ENCODE results near the gene HDAC5.
"Not testable (repeated sequence)": the region's sequence is repeated elsewhere in the genome, so short reads cannot be mapped to it uniquely, and the experiment has no call there.

The HDAC5 gene

GRCh38 chr17:44146375-44147346, 23.2 kb upstream of the HDAC5 start:
- Mint-ChIP-seq H3K36me3 (ENCODE audit: insufficient read depth) (peaks cover 2% of the 10 kb centered on the region), H3K4me1 (ENCODE audit: low read depth in 2 of 2) (peaks cover 4 to 5% of the 10 kb centered on the region in 2 donors), H3K27me3 (no peaks in the 10 kb centered on the region), H3K9me3 (no peaks in the 10 kb centered on the region), H3K27ac (no peak overlapping the region), H3K4me3 (no peak overlapping the region)
- DNase-seq (no peak), ATAC-seq (replicated peaks) (no peak)

- DNase-seq (no peak), ATAC-seq (replicated peaks) (no peak)
- H3K4me3 Mint-ChIP-seq: no peak overlapping the region
- H3K4me1 Mint-ChIP-seq (ENCODE audit: low read depth in 2 of 2): peaks cover 9% of the 10 kb centered on the region in 2 donors
- H3K27ac Mint-ChIP-seq: no peak overlapping the region
- no peaks in the 10 kb centered on the region for H3K27me3 Mint-ChIP-seq
- H3K36me3 Mint-ChIP-seq (ENCODE audit: insufficient read depth): peaks cover 12% of the 10 kb centered on the region
- H3K9me3 Mint-ChIP-seq: no peaks in the 10 kb centered on the region
Observed at GRCh38 chr17:44144966-44145739, 21.7 kb upstream of the HDAC5 start.

DNA sequence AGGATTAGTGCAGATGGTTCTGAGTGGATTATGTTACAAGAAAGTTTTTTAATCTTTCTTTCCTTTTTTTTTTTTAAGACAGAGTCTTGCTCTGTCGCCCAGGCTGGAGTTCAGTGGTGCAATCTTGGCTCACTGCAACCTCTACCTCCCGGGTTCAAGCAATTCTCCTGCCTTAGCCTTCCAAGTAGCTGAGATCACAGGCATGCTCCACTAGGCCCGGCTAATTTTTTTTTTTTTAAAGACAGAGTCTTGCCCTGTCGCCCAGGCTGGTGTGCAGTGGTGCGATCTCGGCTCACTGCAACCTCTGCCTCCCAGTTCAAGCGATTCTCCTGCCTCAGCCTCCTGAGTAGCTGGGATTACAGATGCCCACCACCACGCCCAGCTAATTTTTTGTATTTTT, 20.5 kb upstream of the HDAC5 start:
- peaks cover 12% of the 10 kb centered on the region for H3K36me3 Mint-ChIP-seq (ENCODE audit: insufficient read depth)
- not testable (repeated sequence) for H3K4me1 Mint-ChIP-seq (ENCODE audit: low read depth in 2 of 2); H3K27ac Mint-ChIP-seq; DNase-seq; H3K27me3 Mint-ChIP-seq; H3K9me3 Mint-ChIP-seq; ATAC-seq (replicated peaks)
- peak overlapping the region in 1 of 2 donors; percentile 29 for H3K4me3 Mint-ChIP-seq

GRCh38 chr17:44137891-44138709, 14.7 kb upstream of the HDAC5 start:
- Mint-ChIP-seq H3K27me3 (peaks cover 17 to 22% of the 10 kb centered on the region in 2 donors), H3K4me1 (ENCODE audit: low read depth in 2 of 2) (peaks cover 6 to 11% of the 10 kb centered on the region in 2 donors), H3K27ac (no peak overlapping the region), H3K9me3 (no peaks in the 10 kb centered on the region), H3K36me3 (ENCODE audit: insufficient read depth) (peaks cover 12% of the 10 kb centered on the region), H3K4me3 (no peak overlapping the region)
- peak; percentile 12 for ATAC-seq (replicated peaks)
- DNase-seq: no peak

GRCh38 chr17:44134752-44135568, 11.5 kb upstream of the HDAC5 start:
- Mint-ChIP-seq H3K4me3 (no peak overlapping the region), H3K27me3 (peaks cover 17 to 22% of the 10 kb centered on the region in 2 donors), H3K36me3 (ENCODE audit: insufficient read depth) (no peaks in the 10 kb centered on the region), H3K4me1 (ENCODE audit: low read depth in 2 of 2) (peaks cover 0 to 2% of the 10 kb centered on the region in 2 donors), H3K9me3 (no peaks in the 10 kb centered on the region), H3K27ac (no peak overlapping the region)
- DNase-seq: no peak
- ATAC-seq (replicated peaks): no peak

- Mint-ChIP-seq H3K36me3 (ENCODE audit: insufficient read depth) (no peaks in the 10 kb centered on the region), H3K4me1 (ENCODE audit: low read depth in 2 of 2) (peaks cover 0 to 2% of the 10 kb centered on the region in 2 donors), H3K27ac (no peak overlapping the region), H3K27me3 (peaks cover 17 to 20% of the 10 kb centered on the region in 2 donors), H3K4me3 (no peak overlapping the region), H3K9me3 (no peaks in the 10 kb centered on the region)
- ATAC-seq (replicated peaks): no peak
- no peak for DNase-seq
Observed at GRCh38 chr17:44133918-44134476, 10.6 kb upstream of the HDAC5 start.

DNA sequence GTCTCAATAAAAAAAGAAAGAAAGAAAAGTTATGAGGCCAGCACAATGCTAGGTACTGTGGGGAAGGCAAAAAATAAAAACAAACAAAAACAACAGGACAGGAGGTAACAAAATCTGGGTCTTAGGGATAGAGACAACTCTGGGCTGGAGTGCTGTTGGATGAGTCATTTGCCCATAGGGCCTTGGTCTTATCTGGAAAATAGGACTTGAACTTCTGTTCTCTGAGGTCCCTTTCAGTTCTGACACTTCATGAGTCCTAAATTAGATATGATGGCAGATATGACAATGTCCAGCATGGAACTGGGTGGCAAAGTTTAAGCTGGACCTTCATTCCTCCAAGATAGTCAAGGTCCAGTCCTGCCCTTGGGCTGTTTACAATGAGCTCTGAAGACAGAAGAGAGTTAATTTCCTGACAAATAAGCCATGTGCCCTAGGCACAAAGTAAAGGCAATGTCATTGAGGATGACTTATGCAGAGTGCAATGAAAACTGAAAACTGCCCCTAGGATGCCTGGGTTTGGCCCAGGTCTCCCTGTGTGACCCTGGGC, 8.9 kb upstream of the HDAC5 start:
- Mint-ChIP-seq H3K36me3 (ENCODE audit: insufficient read depth) (no peaks in the 10 kb centered on the region), H3K27me3 (peaks cover 6 to 12% of the 10 kb centered on the region in 2 donors), H3K4me3 (no peak overlapping the region), H3K27ac (peak overlapping the region in 1 of 2 donors; percentile 27), H3K4me1 (ENCODE audit: low read depth in 2 of 2) (no peaks in the 10 kb centered on the region), H3K9me3 (no peaks in the 10 kb centered on the region)
- DNase-seq (no peak), ATAC-seq (replicated peaks) (no peak)

DNA sequence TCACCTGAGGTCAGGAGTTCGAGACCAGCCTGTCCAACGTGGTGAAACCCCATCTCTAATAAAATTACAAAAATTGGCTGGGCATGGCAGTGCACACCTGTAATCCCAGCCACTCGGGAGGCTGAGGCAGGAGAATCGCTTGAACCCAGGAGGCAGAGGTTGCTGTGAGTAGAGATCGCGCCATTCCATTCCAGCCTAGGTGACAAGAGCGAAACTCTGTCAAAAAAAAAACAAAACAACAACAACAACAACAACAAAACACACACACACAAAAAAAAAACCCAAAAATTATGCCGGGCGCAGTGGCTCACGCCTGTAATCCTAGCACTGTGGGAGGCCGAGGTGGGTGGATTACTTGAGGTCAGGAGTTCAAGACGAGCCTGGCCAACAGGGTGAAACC, 7.9 kb upstream of the HDAC5 start:
- not testable (repeated sequence) for H3K36me3 Mint-ChIP-seq (ENCODE audit: insufficient read depth); DNase-seq; H3K4me3 Mint-ChIP-seq; H3K9me3 Mint-ChIP-seq; H3K4me1 Mint-ChIP-seq (ENCODE audit: low read depth in 2 of 2); H3K27ac Mint-ChIP-seq; ATAC-seq (replicated peaks); H3K27me3 Mint-ChIP-seq

- ATAC-seq (replicated peaks) (no peak), DNase-seq (no peak)
- Mint-ChIP-seq H3K27me3 (peaks cover 6 to 9% of the 10 kb centered on the region in 2 donors), H3K27ac (no peak overlapping the region), H3K36me3 (ENCODE audit: insufficient read depth) (no peaks in the 10 kb centered on the region), H3K9me3 (no peaks in the 10 kb centered on the region), H3K4me3 (no peak overlapping the region), H3K4me1 (ENCODE audit: low read depth in 2 of 2) (no peaks in the 10 kb centered on the region)
Observed at GRCh38 chr17:44130693-44131349, 7.4 kb upstream of the HDAC5 start.

DNA sequence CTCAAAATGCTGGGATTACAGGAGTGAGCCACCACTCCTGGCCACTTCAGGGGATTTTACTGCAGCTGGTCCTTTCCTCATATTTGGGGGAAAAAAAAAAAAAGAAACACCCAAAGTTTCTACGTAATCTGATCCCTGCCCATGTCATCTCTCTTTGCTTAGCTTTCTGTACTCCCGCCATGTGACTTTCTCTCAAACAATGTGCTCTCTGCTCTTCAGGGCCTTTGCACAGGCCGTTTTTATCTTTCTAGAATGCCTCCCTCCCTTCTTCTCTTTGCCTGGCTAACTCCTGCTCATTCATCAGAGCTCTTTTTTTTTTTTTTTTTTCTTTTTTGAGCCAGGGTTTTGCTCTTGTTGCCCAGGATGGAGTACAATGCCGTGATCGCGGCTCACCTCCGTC, 4.9 kb upstream of the HDAC5 start:
- Mint-ChIP-seq H3K27me3 (peaks cover 6 to 9% of the 10 kb centered on the region in 2 donors), H3K4me3 (no peak overlapping the region), H3K27ac (no peak overlapping the region), H3K9me3 (no peaks in the 10 kb centered on the region), H3K4me1 (ENCODE audit: low read depth in 2 of 2) (peaks cover 2 to 10% of the 10 kb centered on the region in 2 donors), H3K36me3 (ENCODE audit: insufficient read depth) (peaks cover 6% of the 10 kb centered on the region)
- DNase-seq (no peak), ATAC-seq (replicated peaks) (no peak)

DNA sequence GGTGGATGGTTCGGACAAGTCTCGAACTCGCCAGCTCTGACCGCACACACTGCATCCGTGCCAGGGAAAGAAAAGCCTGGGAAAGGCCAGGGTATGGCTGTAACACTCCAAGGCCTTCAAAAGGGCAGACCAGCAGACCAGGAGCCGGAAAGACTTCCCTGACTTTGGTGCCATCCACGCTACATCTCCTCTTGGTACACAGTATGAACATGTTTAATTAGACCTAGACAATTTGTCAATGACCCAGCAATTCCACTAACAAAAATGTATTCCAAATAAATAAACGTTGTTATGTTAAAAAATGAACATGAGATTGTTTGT, 637 bp upstream of the HDAC5 start:
- Mint-ChIP-seq H3K36me3 (ENCODE audit: insufficient read depth) (peaks cover 12% of the 10 kb centered on the region), H3K27ac (peak overlapping the region; percentile 94 to 95), H3K4me3 (peak overlapping the region; percentile 89 to 92), H3K27me3 (peaks cover 6 to 9% of the 10 kb centered on the region in 2 donors), H3K4me1 (ENCODE audit: low read depth in 2 of 2) (peaks cover 21 to 35% of the 10 kb centered on the region in 2 donors), H3K9me3 (no peaks in the 10 kb centered on the region)
- ATAC-seq (replicated peaks): no peak
- DNase-seq: no peak

All from effector memory CD8-positive, alpha-beta T cell (primary cell).